HG03095 (cell line): Measurements from ENCODE around the gene GGTLC2.

Source experiments
- ATAC-seq: cut with Tn5 transposase; IDR thresholded peaks from one replicate; pipeline ENCODE4 v1.9.1; 2021; ENCODE audit warnings: moderate library complexity; ENCODE audit not compliant: unreplicated experiment

GGTLC2 gene

GRCh38 chr22:22667966-22668880 is 23.8 kb downstream of the GGTLC2 start:
- no peak for ATAC-seq

DNA sequence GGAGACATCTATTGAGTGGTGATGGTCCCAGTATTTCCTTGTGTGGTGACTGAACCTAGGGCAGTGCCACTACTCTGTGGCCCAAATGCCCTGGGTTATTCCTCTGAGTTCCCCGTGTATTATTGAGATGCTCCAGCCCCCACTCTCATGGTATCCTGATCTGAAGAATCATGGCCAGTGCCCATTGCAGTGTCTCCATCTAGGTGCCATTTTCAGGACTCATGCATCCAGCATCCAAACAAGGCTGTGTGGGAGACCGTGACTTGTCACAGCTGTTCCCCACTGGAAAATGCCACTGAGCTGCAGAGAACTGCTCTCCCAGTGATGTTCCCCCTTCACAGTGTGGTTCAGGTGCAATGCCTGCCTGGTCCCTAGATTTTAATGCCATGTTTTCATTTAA is 24.7 kb downstream of the GGTLC2 start:
- ATAC-seq: no peak

DNA sequence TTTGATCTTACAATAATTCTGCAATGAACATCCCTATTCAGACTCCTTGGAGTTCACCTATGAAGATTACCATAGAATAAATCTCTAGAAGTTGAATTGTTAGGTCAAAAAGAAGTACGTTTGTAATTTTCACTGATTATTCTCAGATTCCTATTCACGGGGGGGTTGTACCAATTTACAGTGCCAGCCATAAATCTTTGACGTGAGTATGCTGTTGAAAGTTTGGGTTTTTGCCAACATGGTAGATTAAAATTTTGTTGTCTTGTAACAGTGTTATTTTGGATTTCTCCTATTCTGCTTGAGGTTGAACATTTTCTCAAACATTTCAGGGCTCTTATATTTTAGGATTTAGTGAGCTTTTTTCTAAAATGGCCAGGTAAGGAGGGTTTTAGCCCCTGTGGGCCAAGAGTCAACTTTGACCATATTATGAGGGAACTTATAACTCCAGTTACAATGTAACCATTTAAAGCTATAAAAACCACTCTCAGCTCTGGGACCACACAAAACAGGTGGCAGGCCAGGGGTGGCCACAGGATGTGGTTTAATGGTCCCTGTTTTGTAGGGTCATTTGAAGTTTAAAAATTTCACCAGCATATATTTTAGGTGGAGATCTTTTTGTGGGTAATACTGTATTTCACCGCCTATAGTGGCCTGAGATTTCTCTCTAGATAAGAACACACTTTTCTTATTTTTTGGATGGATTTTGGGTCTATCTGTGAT is 25.8 kb downstream of the GGTLC2 start:
- no peak for ATAC-seq

DNA sequence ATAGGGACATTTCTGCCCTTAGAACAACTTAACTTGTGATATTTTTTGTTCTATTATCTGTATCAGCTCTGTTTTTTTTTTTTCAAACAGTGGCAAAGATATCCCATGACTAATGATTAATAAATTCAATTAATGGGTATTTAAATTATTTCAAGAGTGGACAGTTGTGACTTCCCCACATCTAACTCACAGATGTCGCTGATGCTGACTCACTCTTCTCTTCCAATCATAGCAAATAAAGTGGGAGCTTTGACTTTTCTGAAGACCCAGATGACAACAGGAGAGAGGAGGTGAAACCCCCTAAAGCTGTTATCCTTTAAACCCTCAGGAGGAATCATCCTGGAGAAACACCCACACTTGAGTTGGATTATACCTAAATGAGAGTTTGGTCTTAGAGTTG is 27.1 kb downstream of the GGTLC2 start:
- no peak for ATAC-seq

DNA sequence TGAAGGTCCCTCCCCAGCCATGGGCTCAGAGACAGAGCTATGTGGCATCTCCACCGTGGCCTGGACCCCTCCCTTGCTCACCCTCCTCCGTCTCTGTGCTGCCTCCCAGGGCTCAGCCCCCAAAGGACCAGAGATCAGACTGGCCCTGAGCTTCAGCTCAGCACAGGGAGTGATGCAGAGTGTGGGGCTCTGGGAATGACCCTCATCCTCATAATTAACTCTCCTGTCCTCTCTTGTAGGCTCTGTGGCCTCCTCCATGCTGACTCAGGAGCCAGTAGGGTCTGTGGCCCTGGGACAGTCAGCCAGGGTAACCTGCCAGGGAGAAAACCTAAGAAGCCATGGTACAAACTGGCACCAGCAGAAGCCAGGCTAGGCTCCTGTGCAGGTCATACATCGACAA is 28.7 kb downstream of the GGTLC2 start:
- ATAC-seq: no peak

DNA sequence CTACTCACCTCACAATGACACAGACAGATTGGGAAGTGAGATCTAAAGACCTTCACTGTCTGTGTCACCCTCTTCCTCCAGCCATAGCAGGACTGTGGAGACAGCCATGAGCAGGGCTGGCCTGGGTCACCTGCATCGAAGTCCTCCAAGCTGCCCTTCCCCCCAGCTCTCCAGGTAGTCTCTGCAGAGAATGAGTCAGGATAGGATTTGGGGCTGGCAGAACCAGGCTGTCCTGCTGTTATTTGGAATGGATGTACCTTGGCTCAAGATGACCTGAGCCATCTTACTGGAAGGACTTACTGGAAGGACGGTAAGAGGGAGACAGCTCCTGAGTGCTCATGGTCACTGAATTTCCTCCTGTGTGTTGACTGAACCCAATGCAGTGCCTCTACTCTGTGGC is 29.2 kb downstream of the GGTLC2 start:
- ATAC-seq: no peak

GRCh38 chr22:22674467-22674866 is 30.1 kb downstream of the GGTLC2 start:
- no peak for ATAC-seq

DNA sequence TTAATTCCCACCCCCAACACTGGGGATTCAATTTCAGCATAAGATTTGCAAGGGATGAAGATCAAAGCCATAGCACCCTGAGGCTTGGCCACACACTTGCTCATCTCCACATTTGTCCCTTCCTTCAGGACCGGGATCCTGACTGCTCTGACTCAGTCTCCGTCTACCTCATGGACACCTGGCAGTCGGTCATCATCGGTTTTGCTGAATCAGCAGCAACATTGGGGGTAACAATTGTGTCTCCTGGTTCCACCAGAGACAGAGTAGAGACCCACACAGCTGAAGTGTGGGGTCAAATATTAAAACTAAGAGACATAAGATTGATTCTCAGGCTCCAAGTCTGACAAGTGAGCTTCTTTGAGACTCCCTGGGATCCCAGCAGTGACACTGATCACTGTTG is 34.6 kb downstream of the GGTLC2 start:
- ATAC-seq: no peak

DNA sequence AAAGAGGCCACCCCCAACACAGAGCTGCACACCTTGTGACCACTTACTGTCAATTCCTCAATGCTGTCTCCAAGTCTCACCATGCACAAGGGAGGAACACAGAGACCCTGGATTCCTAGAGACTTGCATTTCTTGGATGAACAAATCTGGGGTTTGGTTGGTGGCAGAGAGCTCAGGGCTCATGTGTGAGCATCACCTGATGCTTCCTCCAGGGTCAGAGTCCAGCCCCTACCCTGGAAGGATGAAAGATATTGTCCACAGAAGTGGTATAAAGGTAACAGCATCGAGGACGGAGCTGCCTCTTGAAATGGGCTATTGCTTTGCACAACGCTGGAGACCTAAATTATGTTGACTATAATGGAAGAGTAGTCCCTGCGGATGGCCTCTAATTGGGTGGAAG is 36.0 kb downstream of the GGTLC2 start:
- no peak for ATAC-seq

DNA sequence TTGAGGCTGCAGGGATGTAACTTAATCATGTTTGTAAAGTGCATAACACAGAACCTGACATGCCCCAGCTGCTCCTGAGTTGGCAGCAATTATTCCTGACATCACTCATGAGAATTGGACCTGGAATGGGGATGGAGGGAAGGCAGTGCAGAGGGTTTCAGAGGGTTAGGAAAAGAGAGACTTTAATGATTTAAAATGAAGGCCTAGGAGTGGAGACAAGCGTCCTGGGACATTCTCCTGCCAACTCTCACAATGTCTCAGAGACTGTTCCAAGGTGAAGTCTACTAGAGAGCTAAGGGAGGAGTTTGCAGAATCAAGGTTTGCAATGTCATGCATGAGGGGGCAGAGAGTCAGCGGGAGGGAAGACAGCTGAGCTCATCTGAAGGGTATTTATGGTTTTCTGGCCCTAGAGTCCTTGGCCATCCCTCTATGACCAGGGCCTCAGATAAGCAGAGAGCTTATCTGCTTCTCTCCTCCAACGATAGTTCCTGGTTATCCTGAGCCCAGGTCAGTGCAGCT is 36.9 kb downstream of the GGTLC2 start:
- no peak for ATAC-seq

- ATAC-seq: no peak
Measured at GRCh38 chr22:22682196-22682595, 37.8 kb downstream of the GGTLC2 start.

- no peak for ATAC-seq
Measured at GRCh38 chr22:22682807-22683667, 38.6 kb downstream of the GGTLC2 start.

DNA sequence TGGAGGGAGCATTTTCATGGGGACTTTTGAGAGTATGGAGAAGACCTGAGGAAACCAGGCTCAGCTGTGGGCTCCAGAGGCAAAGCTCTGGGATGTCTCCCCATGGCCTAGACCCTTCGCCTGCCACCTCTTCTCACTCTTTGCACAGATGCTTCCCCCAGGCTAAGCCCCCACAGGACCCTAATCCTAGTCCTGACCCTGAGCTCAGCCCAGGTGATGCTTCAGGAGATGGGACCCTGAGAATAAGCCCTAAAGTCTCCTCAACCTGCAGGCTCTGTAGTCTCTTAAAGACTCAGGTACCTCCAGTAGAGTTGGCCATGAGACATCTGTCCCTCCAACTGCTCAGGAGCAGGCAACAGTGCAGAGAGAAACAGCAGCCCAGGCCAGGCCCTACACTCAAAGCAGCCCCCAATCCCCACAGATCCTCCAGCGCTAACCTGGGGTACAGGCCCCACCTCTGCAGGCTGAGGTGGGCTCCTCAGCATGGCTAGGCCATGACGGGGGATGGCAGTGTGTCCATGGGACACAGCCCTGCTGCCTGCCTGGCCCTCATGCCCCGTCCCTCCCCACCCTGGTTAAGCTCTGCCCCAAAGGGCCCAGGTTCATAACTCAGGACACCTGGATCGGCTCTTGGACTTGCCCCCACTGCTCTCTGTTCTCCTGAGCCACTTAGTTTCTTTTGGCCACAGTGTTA is 39.4 kb downstream of the GGTLC2 start:
- no peak for ATAC-seq

- ATAC-seq: no peak
Measured at GRCh38 chr22:22684580-22685561, 40.5 kb downstream of the GGTLC2 start.

DNA sequence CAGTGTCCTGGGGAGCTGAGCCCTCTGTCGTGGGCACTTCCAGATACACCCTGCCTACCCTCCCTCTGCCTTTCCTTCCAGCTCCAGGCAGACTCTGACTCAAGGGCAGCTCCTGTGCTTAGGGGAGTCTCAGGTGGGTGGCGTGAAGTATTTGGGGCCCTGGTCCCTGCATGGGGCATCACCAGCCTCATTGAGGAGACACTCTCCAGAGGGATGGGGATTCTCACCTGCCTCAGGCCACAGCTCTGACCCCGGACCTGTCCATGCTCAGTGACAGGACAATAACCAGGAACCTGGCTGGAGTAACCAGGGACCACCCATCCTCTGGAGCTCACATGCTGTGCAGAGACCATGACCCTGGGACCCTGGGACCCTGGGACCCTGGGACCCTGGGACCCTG is 41.2 kb downstream of the GGTLC2 start:
- no peak for ATAC-seq

- peak; percentile 54 for ATAC-seq
Measured at GRCh38 chr22:22686202-22687115, 42.0 kb downstream of the GGTLC2 start.

GRCh38 chr22:22687638-22688500 is 43.5 kb downstream of the GGTLC2 start:
- no peak for ATAC-seq
